ENCODE results near the gene NPS. TPM values are rescaled to one million over a fixed set of nuclear protein-coding genes. Genes with fewer than 3 reads are reported as not detected.

NPS gene
- total RNA-seq, 1 donor from 2014 or later: not detected

- DNase-seq: no peak
- Histone ChIP-seq H3K4me1 (peaks cover 33% of the 10 kb centered on the region), H3K9me3 (replicated peaks) (peaks cover 25% of the 10 kb centered on the region), H3K36me3 (no peaks in the 10 kb centered on the region), H3K27me3 (ENCODE audit: low read depth) (peaks cover 4% of the 10 kb centered on the region), H3K4me3 (no peak overlapping the region), H3K27ac (replicated peaks) (peak overlapping the region; percentile 72)
- peak; percentile 42 for TF ChIP-seq CTCF (IDR thresholded peaks at IDR 0.05; ENCODE audit: borderline replicate concordance)
- intact Hi-C loops (cut with micrococcal nuclease): no loop called here
Measured at GRCh38 chr10:127577376-127578258, 28.5 kb downstream of the NPS start.

DNA sequence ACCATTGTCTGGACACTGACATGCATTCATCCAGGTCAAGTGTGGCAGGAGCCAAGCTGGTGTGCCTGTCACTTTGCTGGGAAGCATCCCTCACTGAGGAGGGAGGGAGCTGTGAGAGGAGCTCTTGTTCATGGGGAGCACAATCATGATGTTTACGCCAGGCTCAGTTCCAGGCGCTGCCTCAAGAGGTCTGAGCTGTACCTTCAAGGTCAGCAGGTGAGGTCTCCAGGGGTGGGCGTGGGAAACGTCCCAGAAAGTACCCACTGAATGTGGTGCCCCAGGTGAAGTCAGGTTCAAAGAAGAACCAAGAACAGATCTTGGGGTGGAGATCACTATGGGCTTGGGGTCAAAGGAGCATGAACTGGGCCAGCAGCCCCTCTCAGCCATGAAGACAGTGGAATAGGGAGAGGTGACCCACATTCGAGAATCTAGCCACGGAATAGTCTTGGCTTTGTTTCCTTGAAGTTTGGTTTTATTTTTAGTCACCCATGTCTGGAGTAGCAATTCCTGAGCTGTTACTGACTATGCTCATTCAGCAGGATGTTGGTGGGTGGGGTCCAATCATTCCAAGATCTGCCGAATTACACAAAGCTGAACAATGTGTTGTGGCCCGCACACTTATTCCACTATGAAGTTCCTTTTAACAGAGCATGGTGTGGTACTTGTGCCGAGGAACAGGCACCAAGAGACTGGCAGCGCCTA lies 29.3 kb downstream of the NPS start:
- H3K36me3 ChIP-seq: no peaks in the 10 kb centered on the region
- peak overlapping the region; percentile 72 for H3K27ac ChIP-seq (replicated peaks)
- peaks cover 17% of the 10 kb centered on the region for H3K9me3 ChIP-seq (replicated peaks)
- intact Hi-C loops (cut with micrococcal nuclease): no loop called here
- no peak for DNase-seq
- TF ChIP-seq CTCF (IDR thresholded peaks at IDR 0.05; ENCODE audit: borderline replicate concordance): no peak
- H3K4me1 ChIP-seq: peaks cover 33% of the 10 kb centered on the region
- H3K27me3 ChIP-seq (ENCODE audit: low read depth): peaks cover 4% of the 10 kb centered on the region
- H3K4me3 ChIP-seq: no peak overlapping the region

DNA sequence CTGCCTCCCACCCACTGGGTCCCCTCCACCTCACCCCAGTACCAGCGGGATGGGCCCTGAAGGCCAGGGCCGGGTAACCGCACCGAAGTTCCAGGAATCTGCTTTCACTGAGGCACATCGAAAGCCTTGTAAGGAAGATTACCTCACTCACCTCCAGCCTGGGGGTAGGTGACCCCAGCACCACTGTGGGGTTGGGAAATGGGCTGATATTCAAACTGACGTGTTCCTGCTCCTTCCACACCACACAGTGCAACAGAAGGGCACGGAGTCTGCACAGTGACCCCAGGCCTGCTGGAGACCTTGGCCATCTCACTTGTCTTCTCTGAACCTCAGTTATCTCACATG lies 29.8 kb downstream of the NPS start:
- Histone ChIP-seq H3K4me3 (no peak overlapping the region), H3K9me3 (replicated peaks) (peaks cover 12% of the 10 kb centered on the region), H3K36me3 (no peaks in the 10 kb centered on the region), H3K27me3 (ENCODE audit: low read depth) (peaks cover 4% of the 10 kb centered on the region), H3K4me1 (peaks cover 33% of the 10 kb centered on the region), H3K27ac (replicated peaks) (peak overlapping the region; percentile 72)
- intact Hi-C loops (cut with micrococcal nuclease): no loop called here
- TF ChIP-seq CTCF (IDR thresholded peaks at IDR 0.05; ENCODE audit: borderline replicate concordance): no peak
- DNase-seq: no peak

GRCh38 chr10:127579640-127580039 lies 30.5 kb downstream of the NPS start:
- intact Hi-C loops (cut with micrococcal nuclease): no loop called here
- Histone ChIP-seq H3K27me3 (ENCODE audit: low read depth) (peaks cover 4% of the 10 kb centered on the region), H3K4me1 (peaks cover 33% of the 10 kb centered on the region), H3K36me3 (no peaks in the 10 kb centered on the region), H3K27ac (replicated peaks) (no peak overlapping the region), H3K4me3 (no peak overlapping the region), H3K9me3 (replicated peaks) (peaks cover 5% of the 10 kb centered on the region)
- no peak for DNase-seq
- TF ChIP-seq CTCF (IDR thresholded peaks at IDR 0.05; ENCODE audit: borderline replicate concordance): no peak

- no peaks in the 10 kb centered on the region for H3K9me3 ChIP-seq (replicated peaks)
- no peaks in the 10 kb centered on the region for H3K36me3 ChIP-seq
- no peak for TF ChIP-seq CTCF (IDR thresholded peaks at IDR 0.05; ENCODE audit: borderline replicate concordance)
- H3K4me3 ChIP-seq: no peak overlapping the region
- H3K4me1 ChIP-seq: peaks cover 33% of the 10 kb centered on the region
- intact Hi-C loops (cut with micrococcal nuclease): no loop called here
- H3K27ac ChIP-seq (replicated peaks): no peak overlapping the region
- no peak for DNase-seq
- H3K27me3 ChIP-seq (ENCODE audit: low read depth): peaks cover 4% of the 10 kb centered on the region
Measured at GRCh38 chr10:127580822-127581221, 31.7 kb downstream of the NPS start.
